ENCODE data around the gene RPTOR.

Gene RPTOR

GRCh38 chr17:81008140-81008539, 463.5 kb downstream of the RPTOR start:
- H3K27ac ChIP-seq = no peak overlapping the region
- no peak for DNase-seq (ENCODE audit: low read depth, low spot score)

GRCh38 chr17:81009136-81009535, 464.5 kb downstream of the RPTOR start:
- no peak for DNase-seq (ENCODE audit: low read depth, low spot score)
- H3K27ac ChIP-seq = no peak overlapping the region

GRCh38 chr17:81010935-81011334, 466.3 kb downstream of the RPTOR start:
- H3K27ac ChIP-seq = no peak overlapping the region
- no peak for DNase-seq (ENCODE audit: low read depth, low spot score)

- H3K27ac ChIP-seq = no peak overlapping the region
- DNase-seq (ENCODE audit: low read depth, low spot score) = no peak
Measured at GRCh38 chr17:81011951-81012350, 467.3 kb downstream of the RPTOR start.

- H3K27ac ChIP-seq = no peak overlapping the region
- no peak for DNase-seq (ENCODE audit: low read depth, low spot score)
Measured at GRCh38 chr17:81012574-81013447, 468.2 kb downstream of the RPTOR start.

- no peak for DNase-seq (ENCODE audit: low read depth, low spot score)
- no peak overlapping the region for H3K27ac ChIP-seq
Measured at GRCh38 chr17:81013642-81014041, 469.0 kb downstream of the RPTOR start.

- H3K27ac ChIP-seq = no peak overlapping the region
- no peak for DNase-seq (ENCODE audit: low read depth, low spot score)
Measured at GRCh38 chr17:81015136-81015535, 470.5 kb downstream of the RPTOR start.
